HG03565 (cell line): ENCODE results near the gene PCCA.
A peak's percentile ranks its signal among the peaks of the same experiment; 100 is the strongest.
"Not testable (repeated sequence)": the region's sequence is repeated elsewhere in the genome, so short reads cannot be mapped to it uniquely, and the experiment has no call there.

Source experiments
- ATAC-seq: cut with Tn5 transposase; IDR thresholded peaks from one replicate; pipeline ENCODE4 v1.9.1; 2021; ENCODE audit warnings: mild to moderate bottlenecking, moderate library complexity; ENCODE audit not compliant: unreplicated experiment

Gene PCCA

GRCh38 chr13:100564444-100565223, 475.7 kb downstream of the PCCA start:
- ATAC-seq, result no peak

- ATAC-seq, result no peak
Measured at GRCh38 chr13:100565286-100565685, 476.4 kb downstream of the PCCA start.

GRCh38 chr13:100566543-100566942, 477.6 kb downstream of the PCCA start:
- ATAC-seq, result no peak

- ATAC-seq, result peak; percentile 99
Measured at GRCh38 chr13:100573121-100573520, 484.2 kb downstream of the PCCA start.

- not testable (repeated sequence) for ATAC-seq
Measured at GRCh38 chr13:100577239-100577638, 488.3 kb downstream of the PCCA start.
